Measurements from ENCODE around the gene SLC5A5.
A peak's percentile ranks its signal among the peaks of the same experiment; 100 is the strongest.

The SLC5A5 gene

GRCh38 chr19:17871878-17872250 is at the start of gene SLC5A5:
Gene SLC5A5 (plus strand): TSS chr19:17871945. CDS start chr19:17872320, 375 bp downstream.
- no peak for DNase-seq (ENCODE audit: low spot score)

GRCh38 chr19:17824339-17824738 is 47.4 kb upstream of the SLC5A5 start:
- DNase-seq (ENCODE audit: low spot score): no peak

GRCh38 chr19:17826508-17827056 is 45.2 kb upstream of the SLC5A5 start:
- DNase-seq (ENCODE audit: low spot score): no peak

- peak; percentile 56 for DNase-seq (ENCODE audit: low spot score)
Observed at GRCh38 chr19:17829855-17830566, 41.7 kb upstream of the SLC5A5 start.

- DNase-seq (ENCODE audit: low spot score): peak; percentile 84
Observed at GRCh38 chr19:17830567-17831418, 41.0 kb upstream of the SLC5A5 start.

GRCh38 chr19:17831419-17831888 is 40.3 kb upstream of the SLC5A5 start:
- no peak for DNase-seq (ENCODE audit: low spot score)

GRCh38 chr19:17832443-17833208 is 39.1 kb upstream of the SLC5A5 start:
- DNase-seq (ENCODE audit: low spot score): no peak

GRCh38 chr19:17834350-17835181 is 37.2 kb upstream of the SLC5A5 start:
- DNase-seq (ENCODE audit: low spot score): peak; percentile 61

GRCh38 chr19:17835182-17836006 is 36.4 kb upstream of the SLC5A5 start:
- no peak for DNase-seq (ENCODE audit: low spot score)

GRCh38 chr19:17836530-17836929 is 35.2 kb upstream of the SLC5A5 start:
- DNase-seq (ENCODE audit: low spot score): no peak

- DNase-seq (ENCODE audit: low spot score): no peak
Observed at GRCh38 chr19:17837972-17838371, 33.8 kb upstream of the SLC5A5 start.

- DNase-seq (ENCODE audit: low spot score): no peak
Observed at GRCh38 chr19:17840019-17840418, 31.7 kb upstream of the SLC5A5 start.

- no peak for DNase-seq (ENCODE audit: low spot score)
Observed at GRCh38 chr19:17841371-17841809, 30.4 kb upstream of the SLC5A5 start.

- DNase-seq (ENCODE audit: low spot score): peak; percentile 77
Observed at GRCh38 chr19:17841810-17842662, 29.7 kb upstream of the SLC5A5 start.

- DNase-seq (ENCODE audit: low spot score): no peak
Observed at GRCh38 chr19:17842663-17843291, 29.0 kb upstream of the SLC5A5 start.

- DNase-seq (ENCODE audit: low spot score): no peak
Observed at GRCh38 chr19:17843292-17843827, 28.4 kb upstream of the SLC5A5 start.

GRCh38 chr19:17843908-17844490 is 27.7 kb upstream of the SLC5A5 start:
- no peak for DNase-seq (ENCODE audit: low spot score)

GRCh38 chr19:17846146-17846545 is 25.6 kb upstream of the SLC5A5 start:
- no peak for DNase-seq (ENCODE audit: low spot score)
